ENCODE results near the gene HEPHL1.

DNA sequence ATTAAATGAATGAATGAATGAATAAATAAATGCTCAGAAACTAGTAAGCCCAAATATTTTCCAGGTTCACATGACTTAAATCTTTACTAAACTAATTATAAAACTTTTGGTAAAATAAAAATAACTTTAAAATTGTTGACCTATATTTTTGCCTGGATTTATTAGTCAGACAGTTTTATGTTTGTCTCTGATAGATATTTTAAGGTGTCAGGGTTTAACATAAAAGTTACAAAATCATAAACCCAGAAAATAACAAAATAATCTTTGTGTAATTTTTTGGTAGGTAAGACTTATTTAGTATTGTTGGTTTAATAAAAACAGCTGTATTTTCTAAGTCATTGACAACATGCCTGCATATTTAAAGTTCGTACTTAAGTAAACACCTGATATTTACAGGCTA is 27.4 kb upstream of the HEPHL1 start:
- TF ChIP-seq, protein P1, sequence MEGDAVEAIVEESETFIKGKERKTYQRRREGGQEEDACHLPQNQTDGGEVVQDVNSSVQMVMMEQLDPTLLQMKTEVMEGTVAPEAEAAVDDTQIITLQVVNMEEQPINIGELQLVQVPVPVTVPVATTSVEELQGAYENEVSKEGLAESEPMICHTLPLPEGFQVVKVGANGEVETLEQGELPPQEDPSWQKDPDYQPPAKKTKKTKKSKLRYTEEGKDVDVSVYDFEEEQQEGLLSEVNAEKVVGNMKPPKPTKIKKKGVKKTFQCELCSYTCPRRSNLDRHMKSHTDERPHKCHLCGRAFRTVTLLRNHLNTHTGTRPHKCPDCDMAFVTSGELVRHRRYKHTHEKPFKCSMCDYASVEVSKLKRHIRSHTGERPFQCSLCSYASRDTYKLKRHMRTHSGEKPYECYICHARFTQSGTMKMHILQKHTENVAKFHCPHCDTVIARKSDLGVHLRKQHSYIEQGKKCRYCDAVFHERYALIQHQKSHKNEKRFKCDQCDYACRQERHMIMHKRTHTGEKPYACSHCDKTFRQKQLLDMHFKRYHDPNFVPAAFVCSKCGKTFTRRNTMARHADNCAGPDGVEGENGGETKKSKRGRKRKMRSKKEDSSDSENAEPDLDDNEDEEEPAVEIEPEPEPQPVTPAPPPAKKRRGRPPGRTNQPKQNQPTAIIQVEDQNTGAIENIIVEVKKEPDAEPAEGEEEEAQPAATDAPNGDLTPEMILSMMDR (IDR thresholded peaks at IDR 0.05), result no peak
- TF ChIP-seq POLR2AphosphoS5 (IDR thresholded peaks at IDR 0.05), result no peak

All from suprapubic skin (tissue), 3 donors.